GM18858 (cell line): ENCODE data around the gene AKR7A2.
"Not testable (repeated sequence)": the region's sequence is repeated elsewhere in the genome, so short reads cannot be mapped to it uniquely, and the experiment has no call there.

Source experiments
- ATAC-seq: cut with Tn5 transposase; IDR thresholded peaks from one replicate; pipeline ENCODE4 v1.9.1; 2021; ENCODE audit not compliant: unreplicated experiment

Gene AKR7A2

DNA sequence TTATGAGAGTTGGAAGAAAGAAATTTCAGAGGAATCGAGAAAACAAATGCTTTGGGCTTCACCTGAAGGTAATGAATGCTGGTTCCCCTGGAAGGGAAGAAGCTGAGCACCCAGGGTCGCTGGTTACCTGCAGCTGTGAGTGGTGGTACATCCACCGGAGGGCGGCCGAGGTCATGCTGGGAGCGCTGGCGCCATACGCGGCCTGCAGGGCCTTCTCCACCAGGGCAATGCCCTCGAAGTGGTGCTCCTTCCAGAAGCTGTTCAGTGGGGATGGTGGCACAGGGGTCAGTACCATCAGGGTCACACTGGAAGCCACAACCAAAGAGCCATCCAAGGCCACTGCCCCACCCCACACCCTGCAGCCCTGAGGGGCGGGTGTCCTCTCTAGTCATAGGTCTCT, 43.5 kb downstream of the AKR7A2 start:
- ATAC-seq, result no peak

- ATAC-seq, result no peak
These were observed 49.2 kb downstream of the AKR7A2 start for GRCh38 chr1:19262744-19263143.

- ATAC-seq, result no peak
These were observed 49.9 kb downstream of the AKR7A2 start for GRCh38 chr1:19262047-19262446.

DNA sequence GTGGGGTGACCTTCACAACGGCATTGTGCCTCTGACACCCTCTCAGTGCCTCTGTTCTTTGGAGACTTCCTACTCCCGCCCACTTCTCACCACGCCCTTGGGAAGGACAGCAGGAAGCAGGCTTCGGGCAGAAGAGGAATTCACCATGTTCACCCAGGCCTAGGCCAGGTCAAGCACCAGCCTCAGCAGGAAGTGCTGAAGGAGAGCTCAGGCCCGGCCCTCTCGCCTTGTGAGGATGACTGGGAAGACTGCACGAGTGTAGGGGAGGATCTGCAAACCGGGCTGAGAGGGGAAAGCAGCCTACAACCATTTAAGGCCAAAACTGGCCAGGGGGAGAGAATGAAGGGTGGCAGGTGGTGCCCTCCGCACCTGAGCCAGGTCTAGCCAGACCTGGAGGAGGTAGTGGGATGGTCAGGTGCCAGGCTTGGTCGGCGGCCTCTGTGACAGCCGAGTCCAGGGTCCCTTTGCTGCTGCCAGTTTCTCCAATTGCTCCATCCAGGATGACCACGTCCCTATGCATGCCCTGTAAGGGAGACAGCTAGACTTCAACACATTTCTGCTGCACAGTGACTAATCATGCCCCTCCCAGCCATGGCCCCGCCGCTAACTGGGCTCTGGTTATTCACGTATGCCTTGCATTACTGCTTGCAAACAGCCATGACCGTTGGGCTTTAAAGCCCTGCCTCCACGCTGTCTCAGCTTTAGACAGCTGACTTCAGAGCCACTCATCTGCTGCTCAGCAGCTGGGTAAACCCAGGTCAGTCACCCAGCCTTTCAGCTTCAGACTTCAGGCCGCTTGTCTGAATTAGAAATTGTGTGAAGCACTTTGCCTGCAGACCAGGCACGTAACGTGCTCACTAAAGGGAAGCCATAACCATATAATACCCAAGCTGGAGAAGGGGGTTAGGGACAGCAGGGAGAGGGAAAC, 51.5 kb downstream of the AKR7A2 start:
- no peak for ATAC-seq

GRCh38 chr1:19258353-19258752, 53.6 kb downstream of the AKR7A2 start:
- ATAC-seq, result no peak

GRCh38 chr1:19257178-19257914, 54.6 kb downstream of the AKR7A2 start:
- ATAC-seq, result no peak

DNA sequence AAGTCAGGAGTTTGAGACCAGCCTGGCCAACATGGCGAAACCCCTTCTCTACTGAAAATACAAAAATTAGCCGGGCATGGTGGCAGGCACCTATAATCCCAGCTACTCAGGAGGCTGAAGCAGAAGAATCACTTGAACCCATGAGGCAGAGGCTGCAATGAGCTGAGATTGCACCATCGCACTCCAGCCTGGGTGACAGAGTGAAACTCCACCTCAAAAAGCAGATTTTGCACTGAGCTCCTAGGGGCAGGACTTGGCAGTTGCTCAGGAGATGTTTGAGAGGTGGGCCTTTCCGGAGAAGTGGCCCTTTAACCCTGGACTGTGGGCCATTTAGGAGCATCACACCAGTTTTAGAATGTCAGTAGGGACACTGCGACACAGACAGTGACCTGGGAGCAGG, 55.6 kb downstream of the AKR7A2 start:
- ATAC-seq, result not testable (repeated sequence)

- no peak for ATAC-seq
These were observed 56.7 kb downstream of the AKR7A2 start for GRCh38 chr1:19255288-19255687.

DNA sequence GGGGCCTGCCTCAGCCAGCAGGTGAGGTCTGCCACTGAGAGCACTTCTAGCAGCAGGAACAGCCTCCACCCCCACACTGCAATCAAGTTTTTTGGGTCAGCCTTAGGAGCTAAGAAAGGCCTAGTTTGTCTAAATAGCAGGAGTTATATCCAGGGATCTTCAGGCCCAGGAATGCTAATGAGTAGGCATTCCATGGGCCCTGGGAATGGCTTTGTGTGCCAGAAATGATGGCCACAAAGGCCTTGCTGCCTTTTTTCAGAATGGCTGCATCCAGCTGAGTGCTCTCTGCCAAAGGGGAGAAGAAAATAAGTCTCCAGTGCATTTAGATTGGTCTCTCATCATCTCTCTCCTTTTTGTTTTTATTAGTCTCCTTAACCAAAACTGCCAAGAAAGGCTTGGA, 57.5 kb downstream of the AKR7A2 start:
- ATAC-seq, result no peak
